OCI-LY1 (cell line): ENCODE measurements around the gene AFTPH.

ENCODE experiments used
- CTCF ChIP-seq: fragments of 200-600 bp; sonication (generic), shearing (Covaris generic); IDR thresholded peaks from 2 replicates; pipeline ENCODE4 v1.5.1; 2017; ENCODE audit warnings: mild to moderate bottlenecking, antibody characterized with exemption, low read length, moderate library complexity, mixed read lengths
- EZH2 ChIP-seq: fragments of 200-600 bp; sonication (generic), shearing (Covaris generic); IDR thresholded peaks from 2 replicates; pipeline ENCODE4 v1.8.0; 2017; ENCODE audit warnings: borderline replicate concordance, mixed run types, mild to moderate bottlenecking, antibody characterized with exemption, low read length, moderate library complexity, mixed read lengths

DNA sequence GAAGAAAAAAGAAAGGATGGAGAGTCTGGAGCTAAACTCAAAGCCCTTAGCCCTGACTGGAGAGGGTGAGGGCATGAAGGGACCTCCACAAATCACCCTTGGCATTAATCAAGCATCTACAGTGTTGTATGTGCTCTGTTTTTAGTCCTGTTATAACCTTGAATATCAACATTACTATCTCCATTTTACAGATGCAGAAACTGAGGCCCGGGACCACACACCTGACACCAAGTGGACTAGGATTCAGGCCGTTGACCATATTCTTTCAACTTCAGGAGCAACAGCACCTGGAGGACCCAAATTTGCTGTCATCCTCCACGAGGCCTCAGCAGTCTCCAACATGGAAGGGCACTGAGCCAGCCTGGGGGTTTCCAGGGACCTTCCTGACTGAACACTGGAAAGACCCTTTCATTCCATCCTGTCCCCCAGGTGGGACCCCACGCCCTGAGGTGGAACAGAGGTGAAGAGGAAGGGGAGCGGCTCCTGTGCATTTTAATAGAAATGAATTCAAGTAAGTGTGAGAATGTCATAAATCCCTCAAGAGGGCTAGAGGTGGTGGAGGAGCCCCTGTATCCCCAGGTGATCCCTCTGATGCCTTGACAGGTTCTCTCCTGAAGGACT is 88.6 kb downstream of the AFTPH start:
- TF ChIP-seq EZH2 (no peak), CTCF (no peak)
